HFF-Myc (cell line): Measurements from ENCODE around the gene HAGH.

ENCODE experiments used
- DNase-seq: peaks from one replicate; pipeline ENCODE4 v3.0.0-alpha.2; 2011; ENCODE audit warnings: low read depth; ENCODE audit errors: extremely low read depth
- H3K4me3 ChIP-seq: replicated peaks from 2 replicates; pipeline ENCODE4 v1.5.1; 2011; ENCODE audit warnings: low read depth, mild to moderate bottlenecking, control low read depth, low read length
- CTCF ChIP-seq: IDR thresholded peaks from 2 replicates; pipeline ENCODE4 v1.5.1; 2012; ENCODE audit warnings: mild to moderate bottlenecking, low read depth, low read length, control low read depth; ENCODE audit errors: missing control alignments

HAGH gene

GRCh38 chr16:1851793-1852192 is 25.2 kb upstream of the HAGH start:
- no peak for DNase-seq
- no peak for TF ChIP-seq CTCF
- H3K4me3 ChIP-seq = no peak overlapping the region

- DNase-seq = no peak
- TF ChIP-seq CTCF = no peak
- no peak overlapping the region for H3K4me3 ChIP-seq
Observed at GRCh38 chr16:1850981-1851380, 24.4 kb upstream of the HAGH start.

- no peak for TF ChIP-seq CTCF
- no peak overlapping the region for H3K4me3 ChIP-seq
- DNase-seq = no peak
Observed at GRCh38 chr16:1846416-1846815, 19.8 kb upstream of the HAGH start.

GRCh38 chr16:1845985-1846384 is 19.4 kb upstream of the HAGH start:
- no peak for TF ChIP-seq CTCF
- H3K4me3 ChIP-seq = no peak overlapping the region
- no peak for DNase-seq

- peak; percentile 57 for DNase-seq
- TF ChIP-seq CTCF = no peak
- H3K4me3 ChIP-seq = no peak overlapping the region
Observed at GRCh38 chr16:1839554-1839953, 12.9 kb upstream of the HAGH start.

GRCh38 chr16:1834096-1834495 is 7.5 kb upstream of the HAGH start:
- no peak for TF ChIP-seq CTCF
- H3K4me3 ChIP-seq = no peak overlapping the region
- no peak for DNase-seq

- no peak for DNase-seq
Observed at GRCh38 chr16:1832838-1833454, 6.3 kb upstream of the HAGH start.

More at GRCh38 chr16:1832838-1833454, 6.3 kb upstream of the HAGH start:
- TF ChIP-seq CTCF = no peak
- no peak overlapping the region for H3K4me3 ChIP-seq
